Stomach (tissue), 4 donors: Measurements from ENCODE around the gene PPP6C.
"Not testable (repeated sequence)": the region's sequence is repeated elsewhere in the genome, so short reads cannot be mapped to it uniquely, and the experiment has no call there.

Experiments used
- CTCF ChIP-seq, 7 experiments: fragments of 450-650 bp in 4 of 7; fragments of 200-600 bp in 3 of 7; sonication (generic) in 3 of 7; IDR thresholded peaks; one replicate each; pipeline ENCODE4 v1.5.1; 2016 to 2019; ENCODE audit warnings: antibody characterized with exemption in 7 of 7, control low read depth in 2 of 7, mild to moderate bottlenecking in 1 of 7
- EP300 ChIP-seq: sonication (generic); formaldehyde crosslinking; IDR thresholded peaks from one replicate; pipeline ENCODE4 v1.6.1; 2017; ENCODE audit warnings: antibody characterized with exemption
- POLR2A ChIP-seq, 4 donors: fragments of 450-650 bp; IDR thresholded peaks; one replicate each; pipeline ENCODE4 v1.6.1; 2016; ENCODE audit warnings: antibody characterized with exemption in 4 of 4, control low read depth in 2 of 4, mild to moderate bottlenecking in 1 of 4, moderate library complexity in 1 of 4
- POLR2AphosphoS5 ChIP-seq, 3 donors: sonication (generic); formaldehyde crosslinking; IDR thresholded peaks; one replicate each; pipeline ENCODE4 v1.6.1; 2016; ENCODE audit warnings: antibody characterized with exemption in 3 of 3

DNA sequence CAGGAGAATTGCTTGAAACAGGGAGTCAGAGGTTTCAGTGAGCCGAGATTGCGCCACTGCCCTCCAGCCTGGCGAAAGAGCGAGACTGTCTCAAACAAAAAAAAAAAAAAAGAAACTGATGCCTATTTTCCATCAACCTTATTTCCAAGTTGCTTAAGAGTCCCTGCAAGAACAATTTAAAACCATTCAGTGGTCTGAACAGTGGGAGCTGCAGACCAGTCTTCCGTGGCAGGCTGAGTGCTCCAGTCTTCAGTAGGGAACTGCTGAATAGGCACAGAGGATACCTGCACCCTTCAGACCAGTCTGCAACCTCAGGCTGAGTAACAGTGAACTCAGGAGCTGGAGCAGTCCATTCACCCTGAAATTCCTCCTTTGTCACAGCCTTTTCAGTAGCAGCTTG is 4.9 kb upstream of the PPP6C start:
- not testable (repeated sequence) for TF ChIP-seq POLR2A (IDR thresholded peaks at IDR 0.05); CTCF (IDR thresholded peaks at IDR 0.05); EP300; POLR2AphosphoS5 (IDR thresholded peaks at IDR 0.05)
